ENCODE data around the gene COBL. TPM values are rescaled to one million over a fixed set of nuclear protein-coding genes. Genes with fewer than 3 reads are reported as not detected.

The COBL gene
- total and polyA plus RNA-seq, 10 of the 15 experiments (the other 5 are each of a cell fraction or from before 2014, with no cell fraction given): 0.21 TPM; not detected in 9

GRCh38 chr7:51307651-51308210 is 8.9 kb downstream of the COBL start (continued):
- TF ChIP-seq RUNX3 (IDR thresholded peaks at IDR 0.05; ENCODE audit: low read length) (no peak), POLR2AphosphoS2 (IDR thresholded peaks at IDR 0.05; ENCODE audit: low read depth, low read length) (no peak), POLR2AphosphoS5 (IDR thresholded peaks at IDR 0.05; ENCODE audit: low read length) (no peak), FOXK2 (IDR thresholded peaks at IDR 0.05) (no peak), NFIC (IDR thresholded peaks at IDR 0.05; ENCODE audit: low read depth, low read length) (no peak), ZNF622 (IDR thresholded peaks at IDR 0.05) (no peak), KDM1A (IDR thresholded peaks at IDR 0.05; ENCODE audit: borderline replicate concordance) (no peak), STAT1 (conservative IDR thresholded peaks at IDR 0.05) (no peak), TBL1XR1 (IDR thresholded peaks at IDR 0.05; ENCODE audit: low read depth, low read length) (no peak), PRDM15 (CRISPR knock-in tag; IDR thresholded peaks at IDR 0.05) (no peak), RBBP5 (conservative IDR thresholded peaks at IDR 0.05) (no peak)

- in situ Hi-C loops (cut with MboI): no loop called here
- Histone ChIP-seq H4K20me1 (ENCODE audit: control insufficient read depth, insufficient read depth) (no peaks in the 10 kb centered on the region), H3K9ac (ENCODE audit: control insufficient read depth, insufficient read depth, low read length) (no peak overlapping the region), H3K27me3 (replicated peaks in 1 of 2; ENCODE audit: control insufficient read depth in 2 of 2, insufficient read depth in 2 of 2, low read length in 1 of 2) (no peaks in the 10 kb centered on the region), H3K4me3 (no peak overlapping the region), H3K9me3 (replicated peaks; ENCODE audit: control insufficient read depth, insufficient read depth, low read length) (no peaks in the 10 kb centered on the region), H3K4me2 (ENCODE audit: control insufficient read depth, insufficient read depth) (no peak overlapping the region), H3K79me2 (ENCODE audit: control insufficient read depth, insufficient read depth, low read length) (no peaks in the 10 kb centered on the region), H3K4me1 (ENCODE audit: control insufficient read depth, insufficient read depth, low read length) (no peaks in the 10 kb centered on the region), H3K27ac (ENCODE audit: control insufficient read depth, insufficient read depth) (no peak overlapping the region), H2AFZ (ENCODE audit: control insufficient read depth, low read depth, low read length) (no peak overlapping the region), H3K36me3 (ENCODE audit: control insufficient read depth in 2 of 2, insufficient read depth in 2 of 2, low read length in 1 of 2) (no peaks in the 10 kb centered on the region)
- intact Hi-C loops (cut with micrococcal nuclease; ENCODE audit: unreplicated experiment): no loop called here
- ATAC-seq (no peak), FAIRE-seq (no peak), DNase-seq (ENCODE audit: low read depth, low spot score) (no peak)
- ChIA-PET CTCF (no interaction called here), RAD21 (ENCODE audit: unreplicated experiment) (no interaction called here), SMC1A (ENCODE audit: uncharacterized antibody, unreplicated experiment) (interaction anchor here (0.6 kb wide), 1 partner anchor 299 kb away, joined by 3 read pairs; no protein-coding TSS in a partner anchor), POLR2A (no interaction called here)
- BruUV-seq (replicated peaks): no TSS peak
- WGBS (ENCODE audit: insufficient coverage, insufficient replicate concordance, low lambda C conversion rate, missing lambda C conversion rate): 29% methylated on average over 9 of the region's 9 CpGs
- TF ChIP-seq ZNF207 (IDR thresholded peaks at IDR 0.05; ENCODE audit: borderline replicate concordance) (no peak), NFYA (IDR thresholded peaks at IDR 0.05; ENCODE audit: borderline replicate concordance, low read depth, low read length) (no peak), RCOR1 (conservative IDR thresholded peaks at IDR 0.05; ENCODE audit: low read depth, low read length) (no peak), CHD1 (IDR thresholded peaks at IDR 0.05; ENCODE audit: low read depth, low read length) (no peak), DPF2 (IDR thresholded peaks at IDR 0.05) (no peak), SUZ12 (IDR thresholded peaks at IDR 0.05; ENCODE audit: unreplicated experiment) (no peak), SMC3 (IDR thresholded peaks at IDR 0.05; ENCODE audit: borderline replicate concordance, low read length) (no peak), ZNF24 (IDR thresholded peaks at IDR 0.05) (no peak), STAT1 (conservative IDR thresholded peaks at IDR 0.05) (no peak), PRDM15 (CRISPR knock-in tag; IDR thresholded peaks at IDR 0.05) (no peak)
These were observed 9.8 kb downstream of the COBL start for GRCh38 chr7:51306761-51307160.

Data from GM12878 (cell line).